HG02642 (cell line): ENCODE results near the gene RELCH.

Source experiments
- ATAC-seq: cut with Tn5 transposase; IDR thresholded peaks from one replicate; pipeline ENCODE4 v1.9.1; 2021; ENCODE audit warnings: mild to moderate bottlenecking; ENCODE audit not compliant: unreplicated experiment, poor library complexity

RELCH gene

GRCh38 chr18:62335494-62335893, 148.4 kb downstream of the RELCH start:
- no peak for ATAC-seq

GRCh38 chr18:62336618-62337017, 149.6 kb downstream of the RELCH start:
- no peak for ATAC-seq

GRCh38 chr18:62337336-62337735, 150.3 kb downstream of the RELCH start:
- ATAC-seq = no peak

DNA sequence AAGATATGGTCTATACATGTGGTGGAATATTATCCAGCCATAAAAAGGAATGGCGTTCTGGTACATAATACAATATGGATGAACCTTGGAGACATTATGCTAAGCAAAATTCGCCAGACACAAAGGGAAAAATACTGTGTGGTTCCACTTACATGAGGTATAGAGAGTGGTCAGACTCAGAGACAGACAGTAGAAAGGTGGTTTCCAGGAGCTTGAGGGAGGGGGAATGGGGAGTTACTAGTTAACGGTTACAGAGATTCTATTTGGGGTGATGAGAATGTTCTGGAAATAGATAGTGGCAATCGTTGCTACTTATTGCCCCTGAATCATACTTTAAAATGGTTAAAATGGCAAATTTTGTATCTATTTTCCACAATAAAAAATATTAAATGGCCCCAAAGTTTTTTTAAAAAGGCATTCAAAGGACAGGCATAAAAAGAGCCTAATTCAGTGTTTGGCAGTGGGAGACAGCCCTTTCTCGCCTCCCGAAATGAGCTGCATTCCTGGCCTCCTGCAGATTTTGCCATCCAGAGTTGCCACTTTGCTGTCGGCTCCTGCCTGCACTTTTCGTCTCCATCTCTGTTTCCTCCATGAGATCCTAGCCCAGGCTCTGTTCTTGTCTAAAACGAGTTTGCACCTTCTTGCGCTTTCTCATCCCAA, 151.5 kb downstream of the RELCH start:
- ATAC-seq = no peak

DNA sequence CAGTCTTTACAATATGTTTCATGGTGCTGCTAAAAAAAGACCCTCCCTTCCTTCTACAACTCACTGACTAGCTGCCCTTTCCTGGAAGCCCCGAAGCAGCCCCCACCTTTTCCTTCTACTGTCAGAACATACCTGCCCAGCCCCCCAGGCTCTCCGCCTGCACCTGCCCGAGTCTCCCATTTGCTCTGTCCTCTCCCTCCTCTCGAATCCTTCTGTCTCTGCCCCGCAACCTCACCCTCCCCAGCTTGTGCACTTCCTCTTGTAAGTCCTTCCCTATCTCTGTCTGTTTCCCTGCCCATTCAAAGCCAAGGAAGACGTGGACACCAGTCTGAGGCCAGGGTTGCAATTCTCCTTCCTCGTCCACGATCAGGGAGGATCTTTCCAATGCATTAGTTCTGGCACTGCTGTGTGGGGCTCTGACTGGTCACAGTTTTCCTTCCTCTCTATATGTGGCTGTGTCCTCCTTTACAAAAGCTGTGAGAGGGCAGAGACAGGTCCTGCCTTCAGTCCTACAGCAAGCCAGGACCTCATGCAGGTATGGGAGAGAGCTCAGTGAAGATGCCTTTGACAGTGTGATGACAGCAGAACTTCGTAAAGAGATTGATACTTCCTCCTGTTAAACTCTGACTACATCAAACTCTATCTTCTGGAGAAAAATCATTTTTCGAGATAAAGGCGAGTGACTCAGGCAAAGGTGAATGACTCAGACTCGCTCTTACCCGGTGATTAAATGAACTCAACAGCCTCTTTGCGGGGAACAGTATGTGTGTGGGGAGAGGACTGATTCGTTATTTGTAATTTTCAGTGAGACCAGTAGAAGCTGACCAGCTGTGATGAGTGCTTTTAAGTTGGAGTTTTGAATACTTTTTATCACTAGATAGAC, 152.3 kb downstream of the RELCH start:
- ATAC-seq = no peak

DNA sequence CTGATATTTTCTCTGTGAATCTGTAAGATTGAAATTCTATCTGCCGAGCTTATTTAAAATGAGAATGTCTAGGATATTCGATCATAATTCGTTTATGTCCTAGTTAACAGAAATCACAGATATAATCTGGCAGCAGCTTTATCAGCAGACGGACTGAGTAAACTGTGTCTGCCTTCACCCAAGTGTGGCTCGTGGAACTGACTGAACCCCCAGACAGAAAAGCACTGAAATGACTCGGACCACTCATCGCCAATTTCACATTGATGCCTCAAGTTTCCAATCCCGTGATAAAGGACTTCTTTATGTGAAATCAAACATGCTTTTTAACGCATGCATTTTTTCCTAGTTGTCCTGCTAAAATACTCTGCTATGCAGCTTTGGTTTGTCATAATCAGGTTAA, 153.9 kb downstream of the RELCH start:
- no peak for ATAC-seq

DNA sequence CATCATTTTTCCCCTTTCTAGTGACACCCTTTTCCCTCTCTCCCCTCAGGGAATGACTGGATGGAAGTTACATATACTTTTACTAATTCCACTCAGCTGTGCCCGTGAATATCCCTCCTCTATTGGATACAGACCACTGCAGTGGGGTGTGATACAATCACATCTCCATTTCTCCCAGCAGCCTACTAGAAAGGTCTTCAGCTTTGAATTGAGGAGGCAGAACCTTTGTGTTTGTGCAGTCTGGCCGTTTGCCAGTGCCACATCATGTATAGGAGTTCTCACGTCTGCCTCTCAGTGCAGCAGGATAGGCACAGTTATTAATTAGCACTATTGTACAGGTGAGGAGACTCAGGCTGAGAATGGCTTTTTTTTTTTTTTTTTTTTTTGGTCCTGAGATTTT, 154.4 kb downstream of the RELCH start:
- no peak for ATAC-seq

- no peak for ATAC-seq
These were observed 155.8 kb downstream of the RELCH start for GRCh38 chr18:62342884-62343283.

- no peak for ATAC-seq
These were observed 156.3 kb downstream of the RELCH start for GRCh38 chr18:62343316-62343715.

DNA sequence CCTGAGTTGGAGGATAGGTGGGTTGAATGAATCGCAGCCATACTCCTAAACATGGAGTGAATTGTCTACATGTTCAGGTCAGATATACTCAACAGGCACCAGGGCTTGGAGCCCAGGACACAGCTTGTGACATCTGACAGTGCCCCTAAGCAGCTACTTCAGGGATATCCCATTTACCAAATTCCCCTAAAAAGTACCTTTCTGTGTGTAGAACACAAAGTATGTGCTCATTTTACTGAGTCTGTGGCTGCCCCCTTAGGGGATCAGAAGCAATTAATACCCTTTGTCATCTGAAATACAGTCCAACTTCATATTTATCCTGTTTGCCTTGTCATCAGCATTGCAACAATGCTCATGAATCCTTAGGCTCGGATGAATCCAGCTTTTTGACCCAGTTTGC, 158.9 kb downstream of the RELCH start:
- no peak for ATAC-seq

DNA sequence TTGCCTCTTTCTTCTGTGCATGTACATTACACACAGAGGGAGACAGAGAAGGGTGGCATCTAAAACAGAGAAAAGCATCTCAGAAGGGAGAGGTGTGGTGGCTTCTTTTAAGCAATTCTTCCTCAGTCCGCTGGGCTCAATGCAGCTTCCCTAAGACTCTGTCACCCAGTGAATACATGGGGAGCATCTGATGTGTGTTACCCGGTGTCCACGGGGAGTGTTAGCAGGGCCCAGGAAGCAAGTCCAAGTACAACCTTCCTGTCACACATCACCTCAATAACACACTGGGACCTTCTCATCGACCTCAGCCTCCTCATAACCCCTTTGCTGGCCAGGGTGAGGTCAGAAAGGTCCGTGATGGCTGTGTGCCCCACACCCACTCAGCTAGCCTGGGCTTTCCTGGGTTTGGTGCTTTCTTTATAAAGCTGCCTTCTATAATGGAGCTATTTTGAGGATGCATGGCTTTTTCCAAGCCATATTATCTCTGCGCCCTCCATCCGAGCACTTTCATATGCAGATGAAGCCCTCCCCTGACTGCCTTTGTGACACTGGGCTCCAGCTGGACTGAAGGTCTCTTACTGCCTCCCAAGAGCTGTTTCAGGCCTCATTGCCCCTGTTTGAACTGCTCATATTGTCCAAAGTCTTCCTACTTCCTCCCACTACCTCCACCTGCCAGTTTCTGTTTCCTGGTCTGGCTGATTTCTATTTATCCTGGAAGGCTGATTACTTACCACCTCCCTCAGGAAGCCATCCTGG, 159.5 kb downstream of the RELCH start:
- no peak for ATAC-seq

GRCh38 chr18:62347089-62347506, 160.0 kb downstream of the RELCH start:
- ATAC-seq = no peak

- ATAC-seq = no peak
These were observed 161.4 kb downstream of the RELCH start for GRCh38 chr18:62348474-62348873.

DNA sequence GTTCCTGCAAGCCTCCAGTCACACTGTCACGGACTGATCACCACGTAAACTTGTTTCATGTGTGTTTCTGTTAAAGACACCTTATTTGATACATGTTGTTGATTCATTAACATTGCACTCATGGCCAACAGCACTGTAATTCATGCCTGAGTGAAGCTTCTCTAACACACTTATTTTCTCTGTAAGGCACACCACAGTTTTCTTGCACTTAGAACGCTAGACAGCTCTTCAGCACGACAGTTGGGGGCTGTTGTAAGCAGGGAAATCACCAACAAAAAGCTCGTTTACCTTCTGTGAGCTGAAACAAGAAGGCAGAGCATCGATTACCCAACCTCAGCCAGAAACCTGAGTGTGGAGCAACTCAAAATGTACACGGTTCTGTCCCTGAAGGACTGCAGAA, 166.1 kb downstream of the RELCH start:
- no peak for ATAC-seq

GRCh38 chr18:62354151-62354550, 167.1 kb downstream of the RELCH start:
- ATAC-seq = no peak

- ATAC-seq = no peak
These were observed 170.1 kb downstream of the RELCH start for GRCh38 chr18:62357079-62357719.
